Measurements from ENCODE around the gene PCDHGB3. TPM values are rescaled to one million over a fixed set of nuclear protein-coding genes. Genes with fewer than 3 reads are reported as not detected.
A peak's percentile ranks its signal among the peaks of the same experiment; 100 is the strongest.

PCDHGB3 gene
- total RNA-seq, 1 donor from 2014 or later, result 0.47 TPM

DNA sequence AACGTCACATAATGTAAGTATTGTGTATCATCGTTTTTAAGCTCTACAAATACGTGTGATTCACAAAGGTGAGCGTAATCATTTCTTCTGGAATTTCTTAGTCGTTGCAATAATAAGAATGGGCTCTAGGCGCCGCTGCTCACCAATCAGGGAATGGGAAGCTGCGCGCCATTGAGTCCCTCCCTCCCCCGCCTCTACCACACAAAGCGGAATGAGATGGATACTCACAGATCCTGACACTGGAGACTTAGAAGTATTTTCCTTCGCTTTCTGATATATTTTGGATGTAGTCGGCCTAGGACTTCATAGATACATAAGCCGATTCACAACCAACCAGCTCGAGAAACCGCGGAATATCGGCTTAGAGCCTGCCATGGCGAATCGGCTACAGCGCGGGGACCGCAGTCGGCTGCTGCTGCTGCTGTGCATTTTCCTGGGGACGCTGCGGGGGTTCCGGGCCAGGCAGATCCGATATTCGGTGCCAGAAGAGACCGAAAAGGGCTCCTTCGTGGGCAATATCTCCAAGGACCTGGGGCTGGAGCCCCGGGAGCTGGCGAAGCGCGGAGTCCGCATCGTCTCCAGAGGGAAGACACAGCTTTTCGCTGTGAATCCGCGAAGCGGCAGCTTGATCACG, 50.9 kb downstream of the PCDHGB3 start, which contains the start of gene PCDHGA11:
PCDHGA11 (plus strand) TSS at position 197 of the 634 bp plus-strand sequence; CDS start at position 374, 177 bp downstream.
- H3K9me3 Mint-ChIP-seq, result peaks cover 29% of the 10 kb centered on the region
- H3K27ac Mint-ChIP-seq, result peak within 1 kb of the TSS; percentile 55
- H3K4me1 Mint-ChIP-seq (ENCODE audit: low read depth), result peaks cover 14% of the 10 kb centered on the region
- peaks cover 49% of the 10 kb centered on the region for H3K27me3 Mint-ChIP-seq (ENCODE audit: insufficient read depth)
- intact Hi-C loops (cut with micrococcal nuclease), result loop anchor here (5.0 kb wide), 5 partner anchors 34 to 189 kb away; partner anchors contain the start of genes PCDHGA2, PCDHGA5, PCDHGB4 and PCDHGC3
- peak within 1 kb of the TSS; percentile 86 for H3K4me3 Mint-ChIP-seq
- peaks cover 9% of the 10 kb centered on the region for H3K36me3 Mint-ChIP-seq (ENCODE audit: low read depth)
- peak; percentile 23 for DNase-seq (ENCODE audit: low spot score)

- DNase-seq (ENCODE audit: low spot score), result no peak
- peaks cover 14% of the 10 kb centered on the region for H3K4me1 Mint-ChIP-seq (ENCODE audit: low read depth)
- H3K36me3 Mint-ChIP-seq (ENCODE audit: low read depth), result peaks cover 9% of the 10 kb centered on the region
- H3K9me3 Mint-ChIP-seq, result peaks cover 29% of the 10 kb centered on the region
- peak overlapping the region; percentile 86 for H3K4me3 Mint-ChIP-seq
- H3K27me3 Mint-ChIP-seq (ENCODE audit: insufficient read depth), result peaks cover 46% of the 10 kb centered on the region
- intact Hi-C loops (cut with micrococcal nuclease), result loop anchor here (5.0 kb wide), 5 partner anchors 34 to 189 kb away; partner anchors contain the start of genes PCDHGA2, PCDHGA5, PCDHGB4 and PCDHGC3
- H3K27ac Mint-ChIP-seq, result peak overlapping the region; percentile 55
These were observed 51.4 kb downstream of the PCDHGB3 start for GRCh38 chr5:141421489-141421855.

Other genes starting within 250 kb of the PCDHGB3 start
- gene PCDHB4, start 248.4 kb upstream of the PCDHGB3 start, total RNA-seq, result not detected in 2 replicates
- gene PCDHB5, start 235.0 kb upstream of the PCDHGB3 start, total RNA-seq, result not detected in 2 replicates
- gene PCDHB6, start 220.2 kb upstream of the PCDHGB3 start, total RNA-seq, result not detected in 2 replicates
- gene PCDHB7, start 197.6 kb upstream of the PCDHGB3 start, total RNA-seq, result not detected in 2 replicates
- gene PCDHB8, start 192.5 kb upstream of the PCDHGB3 start, total RNA-seq, result not detected in 2 replicates
- not detected in 2 replicates for gene PCDHB16, start 187.9 kb upstream of the PCDHGB3 start, total RNA-seq
- gene PCDHB9, start 183.1 kb upstream of the PCDHGB3 start, total RNA-seq, result not detected in 2 replicates
- not detected in 2 replicates for gene PCDHB10, start 177.9 kb upstream of the PCDHGB3 start, total RNA-seq
- not detected in 2 replicates for gene PCDHB11, start 170.6 kb upstream of the PCDHGB3 start, total RNA-seq
- gene PCDHB12, start 161.5 kb upstream of the PCDHGB3 start, total RNA-seq, result not detected in 2 replicates
- not detected in 2 replicates for gene PCDHB13, start 156.3 kb upstream of the PCDHGB3 start, total RNA-seq
- not detected in 2 replicates for gene PCDHB14, start 146.9 kb upstream of the PCDHGB3 start, total RNA-seq
- not detected in 2 replicates for gene PCDHB15, start 124.8 kb upstream of the PCDHGB3 start, total RNA-seq
- 0.20 and 0.57 TPM in 2 replicates for gene SLC25A2, start 66.2 kb upstream of the PCDHGB3 start, total RNA-seq
- 71.6 and 73.7 TPM in 2 replicates for gene TAF7, start 49.5 kb upstream of the PCDHGB3 start, total RNA-seq
- 0.10 TPM in 2 replicates for gene PCDHGA1, start 39.7 kb upstream of the PCDHGB3 start, total RNA-seq
- 0.08 and 0.17 TPM in 2 replicates for gene PCDHGA2, start 31.5 kb upstream of the PCDHGB3 start, total RNA-seq
- 0.10 TPM in 1 of 2 replicates, not detected in the other for gene PCDHGA3, start 26.4 kb upstream of the PCDHGB3 start, total RNA-seq
- gene PCDHGB1, start 20.1 kb upstream of the PCDHGB3 start, total RNA-seq, result 0.18 and 0.32 TPM in 2 replicates
- gene PCDHGA4, start 15.2 kb upstream of the PCDHGB3 start, total RNA-seq, result 0.21 and 0.44 TPM in 2 replicates
- gene PCDHGB2, start 10.2 kb upstream of the PCDHGB3 start, total RNA-seq, result 0.47 and 0.93 TPM in 2 replicates
- gene PCDHGA5, start 6.1 kb upstream of the PCDHGB3 start, total RNA-seq, result 0.24 and 0.31 TPM in 2 replicates
- gene PCDHGA6, start 3.6 kb downstream of the PCDHGB3 start, total RNA-seq, result 0.16 and 0.42 TPM in 2 replicates
- 0.16 and 0.22 TPM in 2 replicates for gene PCDHGA7, start 12.5 kb downstream of the PCDHGB3 start, total RNA-seq
- gene PCDHGB4, start 17.5 kb downstream of the PCDHGB3 start, total RNA-seq, result 0.18 and 0.27 TPM in 2 replicates
- gene PCDHGA8, start 22.4 kb downstream of the PCDHGB3 start, total RNA-seq, result 0.03 TPM in 1 of 2 replicates, not detected in the other
- gene PCDHGB5, start 27.7 kb downstream of the PCDHGB3 start, total RNA-seq, result 0.56 and 0.83 TPM in 2 replicates
- gene PCDHGA9, start 32.5 kb downstream of the PCDHGB3 start, total RNA-seq, result 0.21 and 0.39 TPM in 2 replicates
- gene PCDHGB6, start 37.8 kb downstream of the PCDHGB3 start, total RNA-seq, result 0.12 and 0.18 TPM in 2 replicates
- gene PCDHGA10, start 42.7 kb downstream of the PCDHGB3 start, total RNA-seq, result 0.10 and 0.13 TPM in 2 replicates
- gene PCDHGB7, start 47.4 kb downstream of the PCDHGB3 start, total RNA-seq, result 0.13 TPM in 1 of 2 replicates, not detected in the other
- gene PCDHGA11, start 50.8 kb downstream of the PCDHGB3 start, total RNA-seq, result 0.16 and 0.24 TPM in 2 replicates
- gene PCDHGA12, start 60.3 kb downstream of the PCDHGB3 start, total RNA-seq, result 0.18 TPM in 1 of 2 replicates, not detected in the other
- gene PCDHGC3, start 105.7 kb downstream of the PCDHGB3 start, total RNA-seq, result 0.31 and 0.32 TPM in 2 replicates
- gene PCDHGC4, start 114.8 kb downstream of the PCDHGB3 start, total RNA-seq, result not detected in 2 replicates
- gene PCDHGC5, start 118.8 kb downstream of the PCDHGB3 start, total RNA-seq, result not detected in 2 replicates
- 221 and 234 TPM in 2 replicates for gene DIAPH1, start 248.8 kb downstream of the PCDHGB3 start, total RNA-seq